HG02759 (cell line): Measurements from ENCODE around the gene POLR2F.
"Not testable (repeated sequence)": the region's sequence is repeated elsewhere in the genome, so short reads cannot be mapped to it uniquely, and the experiment has no call there.

Experiments
- ATAC-seq: cut with Tn5 transposase; IDR thresholded peaks from one replicate; pipeline ENCODE4 v1.9.1; 2021; ENCODE audit warnings: mild to moderate bottlenecking, moderate library complexity; ENCODE audit not compliant: unreplicated experiment

The POLR2F gene

DNA sequence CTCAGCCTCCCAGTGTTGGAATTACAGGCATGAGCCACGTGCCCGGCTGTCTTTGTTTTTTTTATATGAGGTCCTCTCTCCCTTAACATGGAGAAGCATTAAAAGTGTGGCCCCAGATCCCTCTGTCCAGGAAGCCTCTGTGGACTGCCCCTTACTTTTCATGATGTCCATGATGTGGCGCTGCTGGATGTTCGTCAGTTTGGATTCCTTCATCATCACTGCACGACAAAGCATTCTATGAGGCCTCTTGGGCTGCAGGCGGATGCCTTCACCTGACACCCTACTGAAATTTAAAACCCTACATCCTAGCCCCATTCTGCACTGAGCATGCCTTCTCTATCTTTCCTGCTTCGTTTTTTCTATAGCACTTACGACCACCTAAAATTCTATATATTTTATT is 2.2 kb upstream of the POLR2F start:
- ATAC-seq = no peak

DNA sequence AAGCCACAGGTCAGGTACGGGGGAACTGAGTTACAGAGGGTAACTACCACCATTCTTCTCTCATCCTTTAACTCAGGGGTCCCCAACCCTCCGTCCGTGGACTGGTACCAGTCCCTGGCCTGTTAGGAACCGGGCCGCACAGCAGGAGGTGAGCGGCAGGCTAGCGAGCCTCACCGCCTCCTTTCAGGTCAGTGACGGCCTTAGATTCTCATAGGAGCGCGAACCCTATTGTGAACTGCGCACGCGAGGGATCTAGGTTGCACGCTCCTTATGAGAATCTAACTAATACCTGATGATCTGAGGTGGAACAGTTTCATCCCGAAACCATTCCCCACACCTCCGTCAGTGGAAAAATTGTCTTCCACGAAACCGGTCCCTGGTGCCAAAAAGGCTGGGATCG is 870 bp upstream of the POLR2F start:
- not testable (repeated sequence) for ATAC-seq

DNA sequence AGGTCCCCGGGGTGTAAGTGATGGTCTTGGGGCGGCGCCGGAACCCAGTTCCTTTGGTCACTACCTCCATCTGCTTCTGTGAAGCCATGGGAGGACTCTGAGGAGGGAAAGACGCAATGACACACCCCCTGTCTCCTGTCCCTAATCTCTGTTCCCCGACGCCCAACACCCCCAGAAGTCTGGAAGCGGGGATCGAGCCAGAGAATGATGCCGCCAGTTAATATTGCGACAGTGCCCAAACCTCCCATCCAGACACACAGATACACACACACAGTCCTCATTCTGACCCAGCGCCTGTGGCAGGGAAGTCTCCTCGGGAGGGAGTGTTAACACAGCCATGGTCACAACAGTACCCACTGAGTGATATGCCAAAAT is 450 bp upstream of the POLR2F start:
- no peak for ATAC-seq

DNA sequence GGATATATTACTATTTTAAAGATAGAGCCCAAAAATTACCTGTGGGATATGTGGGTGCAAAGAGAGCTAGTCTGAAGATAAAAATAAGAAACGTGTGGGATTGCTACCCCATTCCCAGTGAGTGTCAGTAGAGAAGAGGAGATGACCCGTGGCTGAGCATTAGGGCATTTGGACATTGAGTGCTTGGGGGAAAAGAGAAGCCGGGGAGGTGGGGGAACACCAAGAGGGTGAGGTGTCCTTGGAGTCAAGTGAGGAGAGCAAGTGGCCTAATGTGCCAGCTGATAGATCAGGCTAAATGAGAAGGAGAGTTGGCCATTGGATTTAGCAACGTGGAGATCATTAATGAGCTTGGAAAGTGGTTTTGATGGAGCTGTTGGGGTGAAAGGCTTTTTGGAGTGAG is 1.2 kb downstream of the POLR2F start:
- no peak for ATAC-seq

DNA sequence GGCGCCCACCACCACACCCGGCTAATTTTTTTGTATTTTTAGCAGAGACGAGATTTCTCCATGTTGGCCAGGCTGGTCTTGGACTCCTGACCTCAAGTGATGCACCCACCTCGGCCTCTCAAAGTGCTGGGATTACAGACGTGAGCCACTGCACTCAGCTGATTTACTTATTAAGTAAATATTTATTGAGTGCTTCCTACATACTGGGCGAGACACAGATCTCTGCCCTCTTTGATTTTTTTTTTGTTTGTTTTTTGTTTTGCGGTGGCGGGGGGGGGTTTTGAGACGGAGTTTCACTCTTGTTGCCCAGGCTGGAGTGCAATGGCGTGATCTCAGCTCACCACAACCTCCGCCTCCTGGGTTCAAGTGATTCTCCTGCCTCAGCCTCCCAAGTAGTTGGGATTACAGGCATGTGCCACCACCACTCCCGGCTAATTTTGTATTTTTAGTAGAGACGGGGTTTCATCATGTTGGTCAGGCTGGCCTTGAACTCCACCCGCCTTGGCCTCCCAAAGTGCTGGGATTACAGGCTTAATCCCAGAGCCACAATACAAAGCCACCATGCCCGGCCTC is 2.4 kb downstream of the POLR2F start:
- ATAC-seq = not testable (repeated sequence)

DNA sequence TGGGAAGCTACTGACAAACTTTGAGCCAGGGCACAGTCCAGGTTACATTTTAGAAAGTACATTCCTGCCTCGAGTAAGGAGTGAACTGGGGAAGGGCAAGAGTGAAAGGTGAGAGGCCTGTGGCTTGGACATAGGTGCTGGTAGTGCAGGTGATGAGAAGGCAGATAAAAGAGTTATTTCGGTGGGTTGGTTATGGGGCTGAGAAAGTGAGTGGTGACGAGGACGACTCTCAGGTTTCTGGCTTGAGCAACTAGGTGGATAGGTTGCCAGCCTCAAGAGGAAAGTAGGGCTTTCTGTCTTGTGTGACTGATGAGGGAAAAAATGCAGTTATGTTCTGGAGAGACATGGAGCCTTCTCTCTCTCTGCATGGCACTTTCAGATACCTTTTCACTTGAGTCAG is 3.7 kb downstream of the POLR2F start:
- ATAC-seq = no peak

DNA sequence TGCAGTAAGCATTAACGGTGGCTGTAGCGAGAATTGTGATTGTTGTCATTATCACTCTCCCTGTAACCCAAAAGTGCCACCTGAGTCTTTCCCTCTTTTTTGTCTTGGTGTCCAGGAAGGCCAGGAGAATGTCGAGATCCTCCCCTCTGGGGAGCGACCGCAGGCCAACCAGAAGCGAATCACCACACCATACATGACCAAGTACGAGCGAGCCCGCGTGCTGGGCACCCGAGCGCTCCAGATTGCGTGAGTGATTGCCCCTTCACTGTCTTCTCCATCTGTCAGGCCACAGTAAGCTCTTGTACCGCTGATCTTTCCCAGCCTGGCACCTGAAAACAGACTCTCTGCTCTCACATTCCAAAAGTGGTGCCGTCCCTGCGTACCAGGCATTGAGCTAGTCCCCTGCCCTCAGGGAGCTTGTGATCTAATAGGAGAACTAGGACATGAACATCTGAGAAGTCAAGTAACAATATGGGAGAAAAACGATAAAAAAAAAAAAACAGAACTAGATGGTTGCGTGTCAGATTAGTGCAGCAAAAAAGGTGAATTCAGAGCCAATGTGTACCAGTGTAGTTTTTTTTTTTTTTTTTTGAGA is 5.8 kb downstream of the POLR2F start:
- ATAC-seq = no peak

DNA sequence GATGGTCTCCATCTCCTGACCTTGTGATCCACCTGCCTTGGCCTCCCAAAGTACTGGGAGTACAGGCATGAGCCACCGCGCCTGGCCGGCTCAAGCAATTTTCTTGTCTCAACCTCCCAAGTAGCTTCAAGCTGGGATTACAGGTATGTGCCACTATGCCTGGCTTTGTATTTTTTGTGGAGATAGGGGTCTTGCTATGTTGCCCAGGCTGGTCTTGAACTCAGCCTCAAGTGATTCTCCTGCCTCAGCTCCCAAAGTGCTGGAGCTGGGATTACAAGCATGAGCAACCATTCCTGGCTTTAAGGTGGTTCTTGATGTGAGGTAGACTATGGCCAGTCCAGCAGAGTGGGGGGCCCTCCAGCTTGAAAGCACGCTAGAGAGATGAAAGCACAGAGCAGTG is 7.6 kb downstream of the POLR2F start:
- no peak for ATAC-seq

DNA sequence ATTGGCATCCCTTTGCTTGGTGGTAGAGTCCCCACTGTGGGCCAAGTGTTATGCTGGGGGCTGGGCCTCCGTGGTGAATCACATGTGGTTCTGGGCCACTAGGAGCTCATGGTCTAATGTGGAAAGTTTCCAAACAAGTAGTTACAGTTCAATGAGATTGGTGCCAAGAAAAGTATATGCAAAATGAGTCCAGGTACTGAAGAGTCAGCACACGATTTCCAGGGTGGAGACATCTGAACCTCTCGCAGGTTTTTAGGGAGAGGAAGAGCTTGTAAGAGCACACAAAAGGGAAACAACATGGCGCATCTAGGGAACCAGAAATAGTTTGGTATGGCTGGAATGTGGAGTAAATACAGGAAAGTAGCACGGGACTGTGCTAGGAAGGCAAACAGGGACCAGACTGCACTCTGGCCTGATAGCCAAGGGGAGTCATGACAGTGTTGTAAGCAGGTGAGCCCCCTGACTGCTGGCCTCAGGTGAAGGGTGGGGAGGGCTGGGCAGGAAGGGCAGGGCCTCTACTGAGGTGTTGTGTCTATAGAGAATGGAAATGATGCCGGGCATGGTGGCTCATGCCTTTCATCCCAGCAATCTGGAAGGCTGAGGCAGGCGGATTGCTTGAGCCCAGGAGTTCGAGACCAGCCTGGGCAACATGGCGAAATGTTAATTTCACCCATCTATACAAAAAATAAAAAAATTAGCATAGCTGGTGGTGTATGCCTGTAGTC is 12.6 kb downstream of the POLR2F start:
- no peak for ATAC-seq

DNA sequence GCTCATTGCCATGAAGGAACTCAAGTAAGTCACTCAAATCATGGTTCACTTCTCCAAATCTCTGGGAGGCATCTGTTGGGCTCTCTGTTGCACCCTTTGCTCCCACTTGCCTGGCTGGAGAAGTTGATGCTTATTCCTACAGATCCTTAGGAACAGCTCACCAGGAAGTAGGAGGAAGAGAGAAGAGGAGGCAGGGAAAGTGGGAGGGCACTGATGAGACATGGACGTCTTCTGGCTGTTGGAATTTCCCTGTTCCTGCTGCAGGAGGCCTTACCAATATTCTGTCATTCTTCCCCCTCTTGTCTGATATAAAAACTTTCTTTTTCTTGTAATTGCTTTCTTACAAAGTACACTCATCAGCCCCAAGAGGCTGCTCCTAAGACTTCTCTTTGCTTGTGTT is 13.6 kb downstream of the POLR2F start:
- no peak for ATAC-seq

DNA sequence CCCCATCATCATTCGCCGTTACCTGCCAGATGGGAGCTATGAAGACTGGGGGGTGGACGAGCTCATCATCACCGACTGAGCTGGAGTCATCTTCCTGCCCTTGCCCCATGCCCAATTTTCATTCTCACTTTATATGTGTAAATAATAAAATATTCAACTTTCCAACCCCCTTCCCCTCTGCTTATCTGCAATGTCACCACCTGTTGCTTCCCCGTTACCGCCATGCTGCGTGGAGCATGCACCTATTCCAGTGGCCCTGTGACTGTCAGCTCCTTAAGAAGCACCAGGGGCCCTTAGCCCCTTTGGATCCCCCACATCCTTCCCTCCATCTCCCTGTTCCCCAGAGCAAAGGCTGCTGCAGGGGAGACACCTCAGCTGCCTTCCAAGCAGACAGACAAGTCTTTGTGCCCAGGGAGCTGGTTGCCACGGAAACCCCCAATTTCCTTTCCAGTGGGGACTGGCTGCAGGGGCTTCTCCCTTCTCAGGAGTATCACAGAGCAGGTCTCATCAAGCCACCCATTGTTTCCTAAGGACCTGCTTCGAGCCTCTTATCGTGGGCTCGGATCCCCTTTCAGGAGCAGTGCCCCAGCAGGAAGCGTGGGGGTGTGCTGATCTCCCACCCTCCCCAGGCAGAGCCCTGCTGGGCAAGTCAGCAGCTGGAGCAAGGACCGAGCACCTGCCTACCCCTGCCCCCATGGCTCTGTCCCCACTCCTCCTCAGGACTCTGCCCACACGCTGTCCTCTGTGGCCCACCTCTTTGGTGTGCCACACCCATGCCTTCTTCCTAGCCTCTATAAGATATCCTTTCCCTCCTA is 14.3 kb downstream of the POLR2F start:
- ATAC-seq = no peak

DNA sequence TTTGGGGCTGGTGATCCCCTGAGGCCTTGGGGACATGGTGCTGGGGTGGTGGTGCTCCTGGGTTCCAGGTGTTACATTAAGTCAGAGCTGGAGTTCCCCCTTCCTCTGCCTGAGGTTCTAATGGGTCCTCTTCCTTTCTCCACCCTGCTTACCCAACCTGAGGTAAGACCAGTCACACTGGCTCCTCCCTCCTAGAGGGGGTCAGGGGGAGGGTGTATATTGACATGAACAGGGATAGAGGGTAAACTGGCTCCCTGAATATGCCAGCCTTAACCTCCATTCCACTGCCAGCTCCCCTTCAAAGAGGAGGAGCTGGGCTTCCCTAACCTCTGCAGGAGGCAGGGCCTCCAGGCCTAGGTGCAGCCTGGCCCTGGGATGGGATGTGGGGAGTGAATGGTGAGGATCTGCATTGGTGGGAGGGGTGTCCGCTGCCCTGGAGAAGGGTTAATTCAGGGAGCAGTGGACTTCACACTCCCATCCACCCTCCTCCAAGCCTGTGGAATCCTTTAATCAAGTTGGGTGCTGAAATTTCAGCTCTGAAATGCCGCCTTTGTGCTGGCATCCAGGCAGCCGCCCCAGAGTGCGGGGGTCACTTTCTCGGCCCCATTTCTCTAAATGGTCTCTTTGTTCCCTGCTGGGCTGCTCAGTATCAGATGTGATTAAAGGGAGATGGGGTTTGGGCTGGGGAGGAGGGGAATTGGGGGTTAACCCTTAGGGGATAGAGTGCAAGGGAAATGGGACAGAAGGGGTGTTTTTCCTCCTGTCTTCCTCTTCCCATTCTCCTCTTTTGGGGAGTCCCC is 15.2 kb downstream of the POLR2F start:
- ATAC-seq = no peak

DNA sequence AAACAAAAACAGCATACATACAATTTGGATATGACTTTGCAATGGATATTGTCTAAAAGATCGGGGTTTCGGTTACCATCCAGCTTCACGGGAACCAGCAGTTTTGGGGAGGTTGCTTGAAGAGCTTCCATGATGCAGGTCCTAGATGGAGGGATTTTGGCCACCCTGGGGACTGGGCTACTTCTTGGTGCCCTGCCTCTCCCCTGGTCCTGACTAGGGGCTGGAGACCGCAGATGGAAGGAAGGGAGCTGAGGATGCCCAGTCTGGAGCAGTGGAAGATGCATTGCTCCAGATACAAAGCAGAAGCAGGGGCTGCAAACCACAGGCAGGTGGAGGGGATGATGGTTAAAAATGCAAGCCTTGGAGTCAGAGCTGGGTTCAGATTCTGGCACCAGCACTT is 17.4 kb downstream of the POLR2F start:
- no peak for ATAC-seq

DNA sequence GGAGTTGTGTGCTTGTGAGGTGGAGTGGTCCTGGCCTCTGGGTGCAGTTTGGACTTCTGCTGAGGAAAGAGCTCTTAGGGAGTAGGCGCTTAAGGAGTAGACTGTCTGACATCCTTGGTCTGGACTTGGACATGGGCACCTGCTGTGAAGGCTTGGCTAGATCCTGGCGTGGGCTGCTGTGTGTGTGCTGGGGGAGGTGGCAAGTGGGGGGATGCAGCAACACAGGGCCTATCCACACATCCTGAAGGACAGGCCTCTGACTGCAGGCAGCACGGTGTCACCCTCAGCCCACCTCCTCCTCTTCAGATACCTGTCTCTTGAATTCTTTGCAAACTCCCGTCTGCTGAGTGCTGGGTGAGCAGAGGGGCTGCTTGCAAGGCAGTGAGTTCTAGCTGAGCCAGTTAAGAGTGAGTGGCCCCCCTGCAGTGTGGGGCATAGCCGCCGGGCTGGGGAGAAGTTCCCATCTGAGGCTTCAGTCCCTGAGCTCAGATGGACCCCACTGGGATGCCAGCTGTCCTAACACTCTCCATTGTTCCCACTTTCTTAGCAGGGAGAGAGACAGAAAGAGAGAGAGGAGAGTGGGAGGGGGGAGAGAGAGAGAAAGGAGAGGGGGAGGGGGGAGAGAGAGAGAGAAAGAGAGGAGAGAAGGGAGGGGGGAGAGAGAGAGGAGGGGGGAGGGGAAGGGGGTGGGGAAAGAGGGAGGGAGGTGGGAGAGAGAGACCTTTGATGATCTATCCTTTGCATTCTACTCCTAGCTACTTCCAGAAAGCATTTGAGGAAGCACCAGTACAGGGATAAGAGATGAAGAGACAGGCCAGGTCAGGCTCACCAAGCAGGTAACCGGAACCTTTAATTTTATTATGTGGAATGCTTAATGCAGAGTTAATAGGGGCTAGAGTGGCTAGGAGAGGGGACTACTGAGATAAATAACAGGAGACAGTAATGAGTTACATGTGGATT is 18.3 kb downstream of the POLR2F start:
- no peak for ATAC-seq

DNA sequence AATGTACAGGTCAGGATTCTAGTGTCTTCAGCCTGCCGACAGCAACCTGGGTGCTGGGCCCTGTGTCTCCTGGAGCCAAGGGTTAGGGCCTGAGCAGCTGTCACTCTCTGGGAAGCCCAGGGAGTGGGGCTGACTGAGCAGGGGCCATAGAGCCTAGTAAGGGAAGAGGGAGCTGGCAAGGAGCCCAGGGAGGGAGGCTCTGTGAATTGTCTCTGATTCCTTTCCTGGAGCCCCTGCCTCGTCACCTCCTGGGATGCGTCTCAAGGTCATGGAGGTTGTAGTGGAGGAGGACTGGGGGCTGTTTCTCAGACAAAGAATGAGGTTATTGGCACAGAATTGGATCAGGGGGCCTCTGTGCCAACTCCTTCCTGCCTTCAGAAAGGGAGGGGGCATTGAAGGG is 19.0 kb downstream of the POLR2F start:
- no peak for ATAC-seq

DNA sequence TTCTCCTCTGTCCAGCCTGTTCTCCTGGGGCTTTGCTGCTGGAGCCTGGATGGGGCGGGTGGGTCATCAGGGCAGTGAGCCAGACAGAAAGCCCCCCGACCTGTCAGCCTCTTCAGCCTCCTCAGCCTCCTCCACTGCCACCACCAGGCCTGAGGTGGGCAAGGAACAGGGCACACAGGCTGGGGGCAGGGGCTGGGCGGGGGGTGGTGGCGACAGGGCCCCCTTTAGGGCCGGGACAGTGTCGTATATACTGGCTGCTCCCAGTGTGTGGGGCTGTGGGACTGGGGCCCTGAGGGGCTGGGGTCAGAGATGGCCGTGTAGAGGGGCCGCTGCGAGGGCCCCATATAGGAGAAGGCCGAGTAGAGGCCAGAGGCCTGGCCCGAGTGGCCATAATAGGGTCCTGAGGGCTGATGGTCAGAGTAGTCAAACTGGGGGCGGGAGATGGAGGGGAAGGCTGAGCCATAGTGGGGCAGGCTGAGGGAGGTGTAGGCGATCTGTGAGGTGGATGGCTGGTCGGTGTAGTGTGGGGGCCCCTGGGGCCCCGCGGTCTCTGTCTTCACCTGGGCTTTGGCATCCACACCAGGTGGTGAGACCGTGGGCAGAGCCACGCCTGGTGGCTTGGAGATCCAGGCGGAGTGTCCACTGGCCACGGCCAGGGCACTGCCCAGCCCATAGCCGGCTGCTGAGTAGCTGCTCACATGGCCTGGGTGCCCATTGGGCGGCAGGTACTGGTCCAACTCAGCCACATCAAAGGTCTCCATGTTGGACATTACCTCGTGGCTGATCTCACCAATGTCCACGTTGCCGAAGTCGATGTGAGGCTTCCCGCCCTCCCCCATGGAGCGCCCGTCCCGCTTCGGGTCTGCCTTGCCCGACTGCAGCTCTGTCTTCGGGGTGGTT is 20.0 kb downstream of the POLR2F start:
- ATAC-seq = no peak

DNA sequence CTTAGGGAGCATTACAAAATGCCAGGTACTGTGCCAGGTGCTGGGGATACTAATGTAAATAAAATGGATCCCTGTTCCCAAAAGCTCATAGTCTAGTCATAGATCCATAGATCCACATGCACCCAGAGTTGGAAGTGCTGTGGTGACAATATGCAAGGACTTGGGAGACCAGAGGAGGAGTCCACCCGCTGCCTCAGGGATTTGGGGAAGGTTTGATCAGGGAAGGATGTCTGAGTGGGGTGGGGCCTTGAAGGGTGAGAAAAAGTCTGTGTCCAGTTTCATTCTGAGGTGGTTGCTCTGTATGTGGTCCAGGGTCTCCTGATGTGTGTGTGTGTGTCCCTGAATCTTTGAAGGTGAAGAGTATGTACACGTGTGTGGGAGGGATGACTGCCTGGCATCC is 21.7 kb downstream of the POLR2F start:
- ATAC-seq = no peak

DNA sequence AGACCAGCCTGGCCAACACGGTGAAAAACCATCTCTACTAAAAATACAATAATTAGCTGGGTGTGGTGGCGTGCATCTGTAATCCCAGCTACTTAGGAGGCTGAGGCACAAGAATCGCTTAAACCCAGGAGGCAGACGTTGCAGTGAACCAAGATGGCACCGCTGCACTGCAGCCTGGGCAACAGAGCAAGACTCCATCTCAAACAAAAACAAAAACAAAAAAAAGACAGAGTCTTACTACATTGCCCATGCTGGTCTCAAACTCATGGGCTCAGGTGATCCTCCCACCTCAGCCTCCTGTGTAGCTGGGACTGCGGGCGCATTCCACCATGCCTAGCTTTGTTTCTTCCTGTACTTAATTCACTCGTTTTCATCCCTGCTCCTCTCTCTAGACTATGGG is 22.5 kb downstream of the POLR2F start:
- not testable (repeated sequence) for ATAC-seq

DNA sequence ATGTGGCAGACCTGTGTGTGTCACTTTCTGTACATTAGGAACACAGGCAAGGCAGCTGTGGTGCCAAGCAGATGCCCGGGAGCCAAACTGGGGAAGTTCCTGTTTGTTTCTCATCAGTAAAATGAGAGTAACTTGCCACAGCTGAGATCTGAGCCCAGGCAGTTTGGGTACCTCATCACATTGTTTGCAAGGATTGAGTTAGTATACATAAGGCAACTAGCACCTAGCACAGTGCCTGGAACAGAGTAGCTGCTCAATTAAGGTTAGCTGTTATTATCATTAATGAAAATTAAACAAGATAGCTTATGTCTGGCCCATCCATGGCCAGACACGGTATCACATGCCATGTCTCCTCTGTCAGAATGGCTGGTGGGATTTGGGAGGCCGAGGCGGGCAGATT is 23.0 kb downstream of the POLR2F start:
- ATAC-seq = no peak
